HK-2 (cell line): ENCODE data around the gene PELI2.

Experiments
- DNase-seq: peaks from one replicate; pipeline ENCODE4 v3.0.0-alpha.2; 2018; ENCODE audit not compliant: unreplicated experiment

The PELI2 gene

GRCh38 chr14:56299306-56299984 is 181.2 kb downstream of the PELI2 start:
- DNase-seq: no peak

- DNase-seq: no peak
Measured at GRCh38 chr14:56300495-56300894, 182.3 kb downstream of the PELI2 start.

GRCh38 chr14:56304456-56304855 is 186.2 kb downstream of the PELI2 start:
- DNase-seq: no peak

- DNase-seq: no peak
Measured at GRCh38 chr14:56309198-56309597, 191.0 kb downstream of the PELI2 start.

DNA sequence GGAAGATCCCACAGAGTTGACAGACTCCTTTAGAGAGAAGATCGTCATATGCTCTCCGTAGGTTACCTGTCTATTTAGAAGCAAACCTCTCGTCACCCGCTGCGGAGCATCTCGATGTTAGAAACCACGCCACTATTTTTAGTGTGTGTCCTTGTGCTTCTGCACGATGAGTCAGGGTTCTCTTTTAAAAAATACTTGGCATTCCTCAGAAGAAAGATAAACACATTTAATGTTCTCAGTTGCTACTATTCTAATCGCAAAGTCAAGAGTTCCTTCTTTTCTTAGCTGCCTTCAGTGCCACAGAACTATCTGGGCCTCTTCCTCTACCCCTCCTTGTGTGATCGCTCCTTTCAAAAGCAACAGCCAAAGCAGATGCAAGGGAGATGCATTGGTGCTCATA is 192.4 kb downstream of the PELI2 start:
- no peak for DNase-seq

- DNase-seq: no peak
Measured at GRCh38 chr14:56313789-56314188, 195.6 kb downstream of the PELI2 start.

GRCh38 chr14:56318393-56319115 is 200.3 kb downstream of the PELI2 start:
- no peak for DNase-seq

DNA sequence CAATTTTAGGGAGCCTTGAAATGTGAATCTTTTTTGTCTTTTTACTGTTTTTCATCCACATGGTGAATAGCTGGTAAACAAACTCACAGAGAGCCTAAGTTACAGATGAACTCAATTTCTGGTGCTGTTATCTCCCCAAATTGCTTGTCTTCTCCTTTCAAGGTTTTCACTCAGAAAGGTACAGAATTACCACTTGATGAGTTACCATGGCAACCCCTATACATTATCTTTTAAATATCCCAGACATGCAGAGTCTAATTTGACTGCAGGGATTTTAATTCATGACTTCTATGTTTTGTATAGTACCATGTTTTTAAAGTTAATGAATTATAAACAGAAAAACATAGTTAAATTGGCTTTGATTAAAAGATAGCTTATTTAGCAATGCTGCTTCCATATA is 203.7 kb downstream of the PELI2 start:
- DNase-seq: no peak

GRCh38 chr14:56322531-56322930 is 204.3 kb downstream of the PELI2 start:
- no peak for DNase-seq

DNA sequence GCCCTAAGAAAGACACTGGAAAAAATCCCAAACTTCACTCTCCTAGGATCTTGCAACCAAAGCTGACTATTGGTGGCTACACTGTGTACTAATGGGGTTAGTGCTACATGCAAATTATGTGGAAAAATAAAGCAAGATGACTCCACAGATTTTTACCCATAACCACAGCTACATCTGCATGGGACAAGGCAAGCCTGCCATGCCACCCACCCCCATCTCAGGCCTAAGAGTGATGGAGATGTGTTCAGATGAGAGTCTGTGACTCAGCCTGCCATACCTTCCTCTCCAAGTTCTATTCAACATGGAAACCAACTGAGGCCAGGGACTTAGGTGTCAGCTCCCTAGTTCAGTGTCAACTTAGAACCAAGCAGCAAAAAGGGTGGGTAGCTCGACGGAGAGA is 206.2 kb downstream of the PELI2 start:
- DNase-seq: no peak

DNA sequence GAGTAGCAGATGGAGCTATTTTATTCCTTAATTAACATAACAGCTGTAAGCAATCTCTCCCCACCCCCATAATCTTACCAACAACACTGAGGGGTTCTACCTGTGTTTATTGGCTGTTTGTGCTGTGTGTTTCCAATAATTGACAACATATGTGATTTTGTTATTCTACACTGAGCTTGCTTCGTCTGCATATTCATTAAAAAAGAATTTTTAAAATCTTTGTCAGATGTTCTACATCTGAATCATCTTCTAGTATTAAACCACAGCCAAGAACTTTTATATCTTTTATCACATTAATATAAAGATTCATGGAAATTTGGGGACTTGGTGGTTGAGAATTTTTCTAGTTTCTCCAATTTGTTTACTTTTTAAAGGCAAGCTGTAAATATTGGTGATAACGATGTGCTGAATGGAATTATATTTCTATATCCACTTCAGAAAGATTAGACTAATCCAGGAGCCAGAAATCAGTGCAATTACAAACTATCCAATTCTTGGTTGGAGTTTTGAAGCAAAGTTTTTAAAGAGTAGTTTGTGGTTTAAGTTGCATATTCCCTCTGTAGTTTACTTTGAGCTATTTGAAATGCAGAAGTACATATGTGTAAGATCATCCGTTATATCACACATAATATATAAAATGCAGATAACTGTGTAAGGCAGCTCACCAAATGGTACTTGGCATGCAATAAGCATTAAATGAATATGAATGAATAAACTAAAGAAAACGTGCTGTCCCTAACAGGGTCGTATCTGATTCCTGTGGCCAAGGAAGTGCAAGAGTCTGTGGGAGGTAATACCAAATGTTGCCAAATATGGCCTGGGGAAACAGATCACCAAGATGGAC is 206.9 kb downstream of the PELI2 start:
- DNase-seq: no peak

- DNase-seq: no peak
Measured at GRCh38 chr14:56328021-56328420, 209.8 kb downstream of the PELI2 start.

DNA sequence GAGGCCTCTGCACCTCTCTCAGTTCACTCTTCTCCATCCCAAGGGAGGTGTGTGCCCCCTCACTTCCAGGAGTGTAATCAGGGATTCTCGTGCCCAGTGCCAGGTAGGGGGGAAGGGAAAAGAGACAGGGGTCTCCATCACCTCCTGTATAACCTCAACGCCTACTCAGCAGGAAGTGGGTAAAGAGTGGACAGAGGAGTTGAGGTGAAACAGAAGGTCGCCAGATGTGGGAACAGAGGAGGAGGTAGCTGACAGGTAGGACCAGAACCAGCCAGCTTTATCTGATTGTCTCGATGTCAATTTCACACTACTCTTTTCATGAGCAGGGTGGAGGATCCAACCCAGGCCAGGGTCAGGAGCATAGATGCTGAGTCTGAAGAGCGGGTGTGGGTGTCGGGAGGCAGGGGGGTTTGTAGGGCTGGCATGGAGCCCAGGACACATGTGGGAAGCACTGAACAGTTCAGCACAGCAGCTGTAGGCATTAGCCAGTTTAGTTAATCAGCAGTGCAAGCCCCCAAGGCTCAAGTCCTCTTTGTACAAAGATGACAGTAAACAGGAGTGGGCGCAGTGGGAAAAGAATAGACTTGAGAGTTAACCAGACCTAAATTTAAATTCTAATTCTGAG is 213.5 kb downstream of the PELI2 start:
- no peak for DNase-seq

DNA sequence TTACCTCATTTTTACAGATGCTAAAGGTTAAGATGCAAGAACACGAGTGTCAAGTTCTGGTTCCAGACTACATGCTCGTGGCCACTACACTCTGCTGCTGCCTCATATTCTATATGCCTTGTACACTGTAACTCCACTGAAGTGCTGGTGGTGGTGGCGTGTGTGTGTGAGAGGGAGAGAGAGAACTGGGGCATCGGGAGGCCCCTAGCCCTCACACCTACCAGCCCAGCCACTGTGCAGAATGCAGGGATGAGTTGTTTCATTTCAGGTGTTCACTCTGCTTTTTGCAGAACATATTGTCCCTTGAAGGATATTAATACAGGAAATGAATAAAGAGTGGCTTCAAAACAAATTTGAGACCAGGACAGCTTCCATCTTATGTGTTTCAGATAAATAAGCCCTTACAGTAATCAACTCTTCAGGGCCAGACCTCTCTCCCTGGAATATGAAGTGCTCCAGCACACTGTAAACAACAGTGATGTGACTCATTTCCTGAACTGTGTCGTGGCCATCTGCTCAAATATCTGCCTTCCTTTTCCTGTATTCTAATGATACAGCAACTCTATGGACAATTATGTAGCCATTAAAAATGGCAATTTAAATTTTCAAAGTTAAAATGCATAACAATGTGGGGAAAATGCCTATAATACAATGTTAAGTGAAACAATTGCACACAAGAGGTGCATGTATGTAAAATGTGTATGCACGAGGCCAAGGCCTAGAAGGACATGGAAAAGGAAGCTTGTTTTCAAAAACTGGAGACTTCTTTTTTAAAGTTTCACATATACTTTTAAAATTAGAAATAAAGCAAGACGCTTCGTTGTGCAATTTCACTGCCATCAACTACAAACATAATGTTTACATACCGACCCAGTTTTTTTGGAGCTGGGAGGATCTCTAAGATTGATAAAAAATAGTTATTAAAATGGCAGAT is 215.4 kb downstream of the PELI2 start:
- DNase-seq: peak; percentile 11

DNA sequence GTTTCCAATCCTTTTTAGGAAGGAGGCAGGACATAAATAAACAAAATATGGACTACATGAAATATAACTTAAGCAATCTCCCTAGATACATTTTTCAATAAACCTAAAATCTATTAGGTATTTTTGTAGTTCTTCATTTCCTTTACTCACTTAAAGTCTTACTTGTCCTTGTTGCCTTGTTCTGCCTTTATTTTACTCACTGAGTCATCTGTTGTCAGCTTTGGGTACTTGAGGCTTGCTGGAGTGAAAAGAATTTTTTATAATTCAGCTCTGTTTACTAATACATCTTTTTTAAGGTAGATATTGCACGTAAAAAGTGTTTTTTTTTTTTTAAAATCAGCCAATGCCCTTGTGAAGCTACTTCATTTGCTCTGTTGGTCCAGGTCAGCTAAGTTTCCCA is 216.2 kb downstream of the PELI2 start:
- no peak for DNase-seq

GRCh38 chr14:56338674-56339073 is 220.5 kb downstream of the PELI2 start:
- DNase-seq: no peak

DNA sequence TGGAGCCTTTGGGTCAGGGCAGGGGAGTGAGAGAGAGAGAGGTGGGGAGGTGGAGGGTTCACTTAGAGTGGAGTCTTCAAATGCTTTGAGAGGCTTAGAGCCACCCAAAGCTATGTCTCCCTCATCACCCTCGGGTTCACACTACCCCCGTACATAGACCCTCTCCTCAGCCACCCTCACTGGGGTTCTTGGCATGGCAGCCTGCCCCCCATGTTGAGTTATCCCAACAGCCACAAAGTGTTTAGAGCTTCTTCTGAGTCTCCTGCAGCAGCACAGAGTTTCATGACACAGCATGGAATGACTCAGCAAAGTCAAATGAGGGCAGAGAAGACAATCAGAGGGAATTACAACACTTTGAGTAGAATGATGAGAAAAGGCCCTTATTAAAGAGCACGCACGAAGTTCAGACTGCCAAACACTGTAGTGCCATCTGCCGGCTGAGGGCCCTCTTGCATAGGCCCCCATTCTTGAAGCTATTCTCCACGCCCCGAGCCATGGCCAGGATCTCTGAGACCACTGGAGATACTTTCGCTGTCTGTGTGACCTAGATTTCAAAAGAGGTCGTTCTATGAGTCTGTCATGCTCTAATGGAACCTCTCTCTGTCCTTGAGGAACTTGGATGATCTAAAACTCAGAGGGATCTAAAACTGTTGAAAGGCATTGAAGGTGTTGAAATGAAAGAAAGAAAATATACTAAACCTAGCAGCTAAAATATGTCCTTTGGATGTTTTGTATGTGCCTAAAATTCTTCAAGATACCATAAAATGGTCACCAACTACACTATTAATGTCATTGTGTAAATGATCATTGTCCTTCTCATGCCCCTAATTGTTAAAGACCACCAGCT is 221.9 kb downstream of the PELI2 start:
- DNase-seq: peak; percentile 48

DNA sequence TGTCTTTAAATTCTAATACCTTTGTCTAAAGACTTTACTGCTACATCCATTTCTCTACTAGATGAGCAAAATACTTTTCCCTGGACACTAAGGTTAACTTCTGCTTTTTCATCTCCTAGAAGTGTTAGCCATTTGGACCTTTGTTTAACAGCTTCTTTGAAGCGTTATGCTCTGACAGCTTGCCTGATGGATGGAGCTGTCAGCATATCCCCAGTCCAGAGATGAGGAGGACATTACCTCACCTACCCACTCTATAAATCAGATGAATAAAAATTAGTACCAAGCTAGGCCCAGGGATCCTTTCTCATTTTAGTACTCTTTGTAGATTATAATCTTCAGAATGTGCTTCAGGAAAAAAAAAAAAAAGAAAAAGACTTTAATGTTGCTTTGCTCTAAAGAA is 222.7 kb downstream of the PELI2 start:
- DNase-seq: no peak

DNA sequence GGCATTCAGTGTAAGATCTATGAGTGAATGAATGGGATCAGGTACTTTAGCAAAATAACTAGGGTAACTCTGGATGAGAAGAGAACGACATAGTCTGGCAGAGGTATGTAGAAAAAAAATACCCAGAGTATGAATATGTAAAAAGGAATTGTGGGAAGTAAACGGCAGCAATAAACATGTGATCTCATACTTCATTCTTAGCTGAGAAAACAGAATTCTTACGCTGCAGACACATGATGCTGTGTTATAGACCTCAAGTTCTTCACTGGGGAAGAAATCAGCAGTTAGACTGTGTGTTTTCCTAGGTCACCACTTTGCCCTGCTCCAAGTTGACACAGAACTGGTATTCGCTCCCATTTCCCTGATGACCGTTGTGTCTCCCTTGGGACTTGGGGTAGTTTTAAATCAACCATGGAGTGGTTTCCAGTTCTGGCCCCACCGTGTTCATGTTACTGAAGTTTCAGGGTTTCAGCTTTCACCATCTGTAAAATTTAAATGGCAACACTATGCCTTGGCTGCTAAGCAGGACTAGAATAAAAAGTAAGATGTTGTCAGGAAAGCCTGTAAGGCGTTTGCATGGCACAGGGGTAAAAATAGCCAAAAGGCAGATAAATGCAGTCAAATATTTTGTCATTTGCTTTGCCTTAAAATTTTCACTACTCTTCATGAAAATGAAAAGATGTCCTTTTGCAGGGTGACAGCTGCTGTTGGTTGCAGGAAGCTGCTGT is 223.7 kb downstream of the PELI2 start:
- no peak for DNase-seq
